ENCODE results near the gene NUDT2. TPM values are rescaled to one million over a fixed set of nuclear protein-coding genes. Genes with fewer than 3 reads are reported as not detected.

Gene NUDT2
- total and polyA plus RNA-seq, 5 donors, result 20.5 to 27.4 (median 23.4) TPM

GRCh38 chr9:34385561-34386230 lies 56.3 kb downstream of the NUDT2 start:
- Histone ChIP-seq H3K27ac (ENCODE audit: low read length) (no peak overlapping the region), H3K4me3 (ENCODE audit: low read length) (no peak overlapping the region), H3K27me3 (ENCODE audit: control insufficient read depth, insufficient read depth) (no peaks in the 10 kb centered on the region), H3K4me1 (ENCODE audit: control insufficient read depth, insufficient read depth, low read length) (no peaks in the 10 kb centered on the region), H3K9me3 (ENCODE audit: control insufficient read depth, low read length) (no peaks in the 10 kb centered on the region)
- DNase-seq (no peak), ATAC-seq (no peak)
- intact Hi-C loops (cut with DNase I), result no loop called here
- 95% methylated on average over 6 of the region's 6 CpGs for WGBS

GRCh38 chr9:34386656-34387055 lies 57.3 kb downstream of the NUDT2 start:
- Histone ChIP-seq H3K4me1 (ENCODE audit: control insufficient read depth, insufficient read depth, low read length) (no peaks in the 10 kb centered on the region), H3K9me3 (ENCODE audit: control insufficient read depth, low read length) (no peaks in the 10 kb centered on the region), H3K27ac (ENCODE audit: low read length) (no peak overlapping the region), H3K27me3 (ENCODE audit: control insufficient read depth, insufficient read depth) (no peaks in the 10 kb centered on the region), H3K4me3 (ENCODE audit: low read length) (no peak overlapping the region)
- DNase-seq (no peak), ATAC-seq (no peak)
- intact Hi-C loops (cut with DNase I), result no loop called here
- WGBS, result 86% methylated on average over 3 of the region's 3 CpGs

GRCh38 chr9:34387239-34387638 lies 57.9 kb downstream of the NUDT2 start:
- 79% methylated on average over 4 of the region's 4 CpGs for WGBS
- DNase-seq (no peak), ATAC-seq (no peak)
- intact Hi-C loops (cut with DNase I), result no loop called here
- no peaks in the 10 kb centered on the region for H3K9me3 ChIP-seq (ENCODE audit: control insufficient read depth, low read length)
- H3K4me1 ChIP-seq (ENCODE audit: control insufficient read depth, insufficient read depth, low read length), result no peaks in the 10 kb centered on the region
- no peak overlapping the region for H3K4me3 ChIP-seq (ENCODE audit: low read length)
- H3K27me3 ChIP-seq (ENCODE audit: control insufficient read depth, insufficient read depth), result no peaks in the 10 kb centered on the region
- no peak overlapping the region for H3K27ac ChIP-seq (ENCODE audit: low read length)

- no peak for DNase-seq
- H3K27ac ChIP-seq (ENCODE audit: low read length), result peak overlapping the region; percentile 21
- no peak for ATAC-seq
- no peak overlapping the region for H3K4me3 ChIP-seq (ENCODE audit: low read length)
- intact Hi-C loops (cut with DNase I), result no loop called here
- 49% methylated on average over 1 of the region's 1 CpG for WGBS
- H3K9me3 ChIP-seq (ENCODE audit: control insufficient read depth, low read length), result no peaks in the 10 kb centered on the region
- H3K27me3 ChIP-seq (ENCODE audit: control insufficient read depth, insufficient read depth), result no peaks in the 10 kb centered on the region
- no peaks in the 10 kb centered on the region for H3K4me1 ChIP-seq (ENCODE audit: control insufficient read depth, insufficient read depth, low read length)
Measured at GRCh38 chr9:34392511-34392910, 63.1 kb downstream of the NUDT2 start.

Other genes starting within 250 kb of the NUDT2 start
- gene DCAF12, start 202.9 kb upstream of the NUDT2 start, total RNA-seq, result 10 to 100 TPM; 12.0 to 17.1 (median 15.5) TPM
- 8.3 TPM for gene DCAF12, start 202.9 kb upstream of the NUDT2 start, polyA plus RNA-seq
- gene UBAP1, start 150.5 kb upstream of the NUDT2 start, total RNA-seq, result 10 to 100 TPM; 43.6 to 51.1 (median 46.6) TPM
- 31.2 TPM for gene UBAP1, start 150.5 kb upstream of the NUDT2 start, polyA plus RNA-seq
- under 1 TPM; 0.25 to 0.54 (median 0.40) TPM for gene KIF24, start 301 bp upstream of the NUDT2 start, total RNA-seq
- gene KIF24, start 301 bp upstream of the NUDT2 start, polyA plus RNA-seq, result 0.23 TPM
- 1 to 10 TPM; 4.6 to 5.2 (median 4.8) TPM for gene MYORG, start 47.3 kb downstream of the NUDT2 start, total RNA-seq
- 1.9 TPM for gene MYORG, start 47.3 kb downstream of the NUDT2 start, polyA plus RNA-seq
- gene FAM219A, start 129.0 kb downstream of the NUDT2 start, total RNA-seq, result 10 to 100 TPM; 23.2 to 28.1 (median 25.5) TPM
- gene FAM219A, start 129.0 kb downstream of the NUDT2 start, polyA plus RNA-seq, result 19.8 TPM
- gene DNAI1, start 129.2 kb downstream of the NUDT2 start, total RNA-seq, result not detected
- 0.16 TPM for gene DNAI1, start 129.2 kb downstream of the NUDT2 start, polyA plus RNA-seq
- 1 to 10 TPM in 3 of 4 donors, under 1 TPM in 1; 0.67 to 2.3 (median 1.6) TPM for gene ENHO, start 193.4 kb downstream of the NUDT2 start, total RNA-seq
- 3.2 TPM for gene ENHO, start 193.4 kb downstream of the NUDT2 start, polyA plus RNA-seq

Data from right cardiac atrium (tissue), 5 donors.